GM23338 (cell line): ENCODE results near the gene KCNJ4. TPM values are rescaled to one million over a fixed set of nuclear protein-coding genes. Genes with fewer than 3 reads are reported as not detected.

Source experiments
- ATAC-seq: fragments of 200-7000 bp; cut with Tn5 transposase; 3 replicates; pipeline ENCODE4 v1.9.1; 2020
- DNase-seq: peaks from one replicate; pipeline ENCODE4 v3.0.0-alpha.2; 2015; ENCODE audit warnings: low spot score
- H2AFZ ChIP-seq: fragments of 200-600 bp; sonication (generic); 2 replicates; pipeline ENCODE4 v1.8.0; 2016; ENCODE audit warnings: antibody characterized with exemption, mild to moderate bottlenecking, moderate library complexity
- H3F3A ChIP-seq: fragments of 200-600 bp; sonication (generic); replicated peaks from 2 replicates; pipeline ENCODE4 v1.8.0; 2017; ENCODE audit warnings: antibody characterized with exemption, mixed run types, low read depth
- H3K27ac ChIP-seq: fragments of 200-600 bp; sonication (generic); 2 replicates; pipeline ENCODE4 v1.6.1; 2016; ENCODE audit warnings: low read depth
- H3K27me3 ChIP-seq: fragments of 200-600 bp; sonication (generic); 2 replicates; pipeline ENCODE4 v1.8.0; 2016; ENCODE audit warnings: mild to moderate bottlenecking, mixed run types, moderate library complexity; ENCODE audit not compliant: insufficient read depth
- H3K36me3 ChIP-seq: fragments of 200-600 bp; sonication (generic); 2 replicates; pipeline ENCODE4 v1.8.0; 2016; ENCODE audit warnings: mild to moderate bottlenecking; ENCODE audit not compliant: insufficient read depth
- H3K4me1 ChIP-seq: fragments of 200-600 bp; sonication (generic); 2 replicates; pipeline ENCODE4 v1.8.0; 2016; ENCODE audit warnings: mild to moderate bottlenecking, moderate library complexity; ENCODE audit not compliant: insufficient read depth
- H3K4me2 ChIP-seq: fragments of 200-600 bp; sonication (generic); 2 replicates; pipeline ENCODE4 v1.7.1; 2017; ENCODE audit warnings: mixed run types
- H3K4me3 ChIP-seq: fragments of 200-600 bp; sonication (generic); 2 replicates; pipeline ENCODE4 v1.6.1; 2016; ENCODE audit warnings: mixed run types
- H3K79me2 ChIP-seq: fragments of 200-600 bp; sonication (generic); replicated peaks from 2 replicates; pipeline ENCODE4 v1.8.0; 2017; ENCODE audit warnings: mild to moderate bottlenecking; ENCODE audit not compliant: insufficient read depth
- H3K9me2 ChIP-seq: fragments of 200-600 bp; sonication (generic); 2 replicates; pipeline ENCODE4 v1.8.0; 2017; ENCODE audit not compliant: insufficient read depth
- H4K20me1 ChIP-seq: fragments of 200-600 bp; sonication (generic); replicated peaks from 2 replicates; pipeline ENCODE4 v1.8.0; 2017; ENCODE audit warnings: mild to moderate bottlenecking; ENCODE audit not compliant: insufficient read depth
- H3K27ac Mint-ChIP-seq: 2 replicates; pipeline ENCODE4 v1.8.0; 2020; ENCODE audit warnings: inconsistent platforms, mild to moderate bottlenecking, moderate library complexity, mixed read lengths
- H3K27me3 Mint-ChIP-seq: 3 replicates; pipeline ENCODE4 v1.8.0; 2022; ENCODE audit warnings: low read depth, mild to moderate bottlenecking, moderate library complexity, mixed read lengths, inconsistent platforms; ENCODE audit not compliant: insufficient read depth, poor library complexity
- H3K36me3 Mint-ChIP-seq: 3 replicates; pipeline ENCODE4 v1.8.0; 2021; ENCODE audit warnings: low read depth, mild to moderate bottlenecking, inconsistent platforms, moderate library complexity, mixed read lengths
- H3K4me1 Mint-ChIP-seq: 3 replicates; pipeline ENCODE4 v1.8.0; 2020; ENCODE audit warnings: mild to moderate bottlenecking, inconsistent platforms, mixed read lengths
- H3K4me3 Mint-ChIP-seq: 3 replicates; pipeline ENCODE4 v1.8.0; 2021; ENCODE audit warnings: moderate library complexity, mild to moderate bottlenecking, inconsistent platforms, mixed read lengths
- H3K9me3 Mint-ChIP-seq: 3 replicates; pipeline ENCODE4 v1.8.0; 2020; ENCODE audit warnings: moderate library complexity, mild to moderate bottlenecking, inconsistent platforms, mixed read lengths
- EZH2 ChIP-seq: fragments of 200-600 bp; sonication (generic); IDR thresholded peaks from one replicate; pipeline ENCODE4 v1.8.0; 2017; ENCODE audit warnings: antibody characterized with exemption, mild to moderate bottlenecking, low read depth; ENCODE audit not compliant: unreplicated experiment
- EZH2phosphoT487 ChIP-seq: fragments of 200-600 bp; sonication (generic); IDR thresholded peaks from one replicate; pipeline ENCODE4 v1.8.1; 2018; ENCODE audit warnings: antibody characterized with exemption; ENCODE audit not compliant: unreplicated experiment
- JUNB ChIP-seq: IDR thresholded peaks from one replicate; pipeline ENCODE4 v1.6.1; 2016; ENCODE audit warnings: antibody characterized with exemption; ENCODE audit not compliant: unreplicated experiment
- POLR2AphosphoS5 ChIP-seq: IDR thresholded peaks from 2 replicates; pipeline ENCODE4 v1.6.1; 2016; ENCODE audit warnings: antibody characterized with exemption, low read depth
- STAT1 ChIP-seq: IDR thresholded peaks from one replicate; pipeline ENCODE4 v1.6.1; 2016; ENCODE audit warnings: antibody characterized with exemption; ENCODE audit not compliant: unreplicated experiment
- ZNF114 ChIP-seq: fragments of 250-450 bp; sonication (Bioruptor Pico); IDR thresholded peaks from 2 replicates; pipeline ENCODE4 v1.5.0; 2020; ENCODE audit warnings: mild to moderate bottlenecking, moderate library complexity
- polyA plus RNA-seq: library from polyadenylated mRNA; unstranded; fragments of >200 nt; fragmentation: Nextera tagmentation; extraction: Ambion mirVana; gene quantifications from 2 replicates; pipeline ENCODE4 v1.2.1, GENCODE V29; 2016
- total RNA-seq: library from RNA; depleted of rRNA; stranded (reverse); fragments of >200 nt; shearing (Covaris generic); gene quantifications from 2 replicates; pipeline ENCODE4 v1.2.3, GENCODE V29; 2014
- TF ChIP-seq, protein P1 (sequence below): IDR thresholded peaks from one replicate; pipeline ENCODE4 v1.6.1; 2018; ENCODE audit warnings: antibody characterized with exemption; ENCODE audit not compliant: unreplicated experiment
- TF ChIP-seq, protein P2 (sequence below), 2 experiments: fragments of 200-600 bp in 1 of 2; sonication (generic) in 1 of 2; conservative IDR thresholded peaks; 2 replicates each; pipeline versions ENCODE4 v1.5.1 to v1.6.1; 2016 to 2017; ENCODE audit warnings: antibody characterized with exemption in 2 of 2, low read depth in 2 of 2, mild to moderate bottlenecking in 2 of 2, moderate library complexity in 1 of 2
- TF ChIP-seq, protein P3 (sequence below): IDR thresholded peaks from 2 replicates; pipeline ENCODE4 v1.6.1; 2016; ENCODE audit warnings: antibody characterized with exemption

KCNJ4 gene
- total and polyA plus RNA-seq, 2 experiments from 2014 or later = 0.23 to 1.3 TPM

DNA sequence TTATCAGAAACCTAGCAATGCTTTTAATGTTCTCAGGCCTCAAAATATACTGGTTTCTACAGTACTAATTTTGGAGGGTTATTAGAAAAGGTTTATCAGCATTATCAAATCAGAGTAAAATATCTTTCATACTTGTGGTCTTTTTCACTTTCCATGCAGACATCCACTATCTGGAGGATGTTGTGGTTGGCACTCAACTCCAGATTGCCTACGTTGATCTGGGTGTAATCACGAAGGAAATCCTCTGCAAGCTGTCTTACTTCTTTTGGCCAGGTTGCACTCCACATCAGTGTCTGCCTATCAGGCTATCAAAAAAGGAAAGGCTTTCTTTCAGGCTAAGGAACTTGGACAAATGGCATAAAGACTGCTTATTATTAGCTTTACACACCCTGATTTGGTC, 39.5 kb upstream of the KCNJ4 start:
- TF ChIP-seq STAT1 (no peak), EZH2 (no peak)
- peaks cover 44% of the 10 kb centered on the region for H4K20me1 ChIP-seq

DNA sequence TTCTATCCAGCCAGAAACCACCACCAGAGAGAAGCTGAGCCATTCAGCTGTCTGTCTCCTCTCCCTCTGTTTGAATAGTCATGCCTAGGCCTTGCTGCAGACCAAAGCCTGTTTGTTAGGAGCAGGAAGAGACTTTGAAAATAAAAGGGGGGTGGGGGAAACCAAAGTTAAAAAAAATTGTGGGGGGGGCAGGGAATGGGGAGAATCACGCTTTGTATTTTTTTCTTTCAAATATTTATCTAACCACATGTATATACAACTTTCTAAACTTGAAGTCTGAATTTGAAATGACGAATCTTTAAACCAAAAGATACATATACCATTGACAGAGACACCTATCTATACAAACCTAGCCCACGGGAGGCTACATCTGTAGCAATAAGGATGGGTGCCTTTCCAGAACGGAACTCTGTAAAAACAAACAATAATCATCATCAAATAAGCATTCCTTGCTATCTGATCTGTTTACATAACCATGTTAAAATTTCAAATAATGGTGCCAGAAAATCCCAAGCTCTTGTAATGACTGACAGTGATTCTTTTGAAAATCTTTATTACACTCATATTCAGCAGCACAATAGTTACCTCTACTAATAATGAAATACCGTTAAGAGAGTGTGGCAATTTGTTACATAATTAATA, 36.8 kb upstream of the KCNJ4 start:
- Histone ChIP-seq H3K4me2 (no peak overlapping the region), H3K36me3 (peaks cover 90% of the 10 kb centered on the region), H3K27ac (peak overlapping the region; percentile 87; the same call in 1 of the 2 replicates), H3K79me2 (peaks cover 55% of the 10 kb centered on the region), H2AFZ (no peak overlapping the region), H3K27me3 (no peaks in the 10 kb centered on the region), H3K9me2 (no peaks in the 10 kb centered on the region), H3F3A (peaks cover 35% of the 10 kb centered on the region; the same call in 1 of the 2 replicates), H4K20me1 (peaks cover 28% of the 10 kb centered on the region), H3K4me1 (peaks cover 12% of the 10 kb centered on the region), H3K4me3 (no peak overlapping the region)
- DNase-seq (no peak), ATAC-seq (no peak)
- H3K9me3 Mint-ChIP-seq = no peaks in the 10 kb centered on the region
- peaks cover 97% of the 10 kb centered on the region for H3K36me3 Mint-ChIP-seq
- no peak overlapping the region for H3K4me3 Mint-ChIP-seq
- peaks cover 10% of the 10 kb centered on the region for H3K27me3 Mint-ChIP-seq
- H3K27ac Mint-ChIP-seq = peak overlapping the region; percentile 62; the same call in 1 of the 2 replicates
- H3K4me1 Mint-ChIP-seq = peaks cover 42% of the 10 kb centered on the region
- TF ChIP-seq, protein P1, sequence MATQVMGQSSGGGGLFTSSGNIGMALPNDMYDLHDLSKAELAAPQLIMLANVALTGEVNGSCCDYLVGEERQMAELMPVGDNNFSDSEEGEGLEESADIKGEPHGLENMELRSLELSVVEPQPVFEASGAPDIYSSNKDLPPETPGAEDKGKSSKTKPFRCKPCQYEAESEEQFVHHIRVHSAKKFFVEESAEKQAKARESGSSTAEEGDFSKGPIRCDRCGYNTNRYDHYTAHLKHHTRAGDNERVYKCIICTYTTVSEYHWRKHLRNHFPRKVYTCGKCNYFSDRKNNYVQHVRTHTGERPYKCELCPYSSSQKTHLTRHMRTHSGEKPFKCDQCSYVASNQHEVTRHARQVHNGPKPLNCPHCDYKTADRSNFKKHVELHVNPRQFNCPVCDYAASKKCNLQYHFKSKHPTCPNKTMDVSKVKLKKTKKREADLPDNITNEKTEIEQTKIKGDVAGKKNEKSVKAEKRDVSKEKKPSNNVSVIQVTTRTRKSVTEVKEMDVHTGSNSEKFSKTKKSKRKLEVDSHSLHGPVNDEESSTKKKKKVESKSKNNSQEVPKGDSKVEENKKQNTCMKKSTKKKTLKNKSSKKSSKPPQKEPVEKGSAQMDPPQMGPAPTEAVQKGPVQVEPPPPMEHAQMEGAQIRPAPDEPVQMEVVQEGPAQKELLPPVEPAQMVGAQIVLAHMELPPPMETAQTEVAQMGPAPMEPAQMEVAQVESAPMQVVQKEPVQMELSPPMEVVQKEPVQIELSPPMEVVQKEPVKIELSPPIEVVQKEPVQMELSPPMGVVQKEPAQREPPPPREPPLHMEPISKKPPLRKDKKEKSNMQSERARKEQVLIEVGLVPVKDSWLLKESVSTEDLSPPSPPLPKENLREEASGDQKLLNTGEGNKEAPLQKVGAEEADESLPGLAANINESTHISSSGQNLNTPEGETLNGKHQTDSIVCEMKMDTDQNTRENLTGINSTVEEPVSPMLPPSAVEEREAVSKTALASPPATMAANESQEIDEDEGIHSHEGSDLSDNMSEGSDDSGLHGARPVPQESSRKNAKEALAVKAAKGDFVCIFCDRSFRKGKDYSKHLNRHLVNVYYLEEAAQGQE = no peak
- TF ChIP-seq, protein P2, sequence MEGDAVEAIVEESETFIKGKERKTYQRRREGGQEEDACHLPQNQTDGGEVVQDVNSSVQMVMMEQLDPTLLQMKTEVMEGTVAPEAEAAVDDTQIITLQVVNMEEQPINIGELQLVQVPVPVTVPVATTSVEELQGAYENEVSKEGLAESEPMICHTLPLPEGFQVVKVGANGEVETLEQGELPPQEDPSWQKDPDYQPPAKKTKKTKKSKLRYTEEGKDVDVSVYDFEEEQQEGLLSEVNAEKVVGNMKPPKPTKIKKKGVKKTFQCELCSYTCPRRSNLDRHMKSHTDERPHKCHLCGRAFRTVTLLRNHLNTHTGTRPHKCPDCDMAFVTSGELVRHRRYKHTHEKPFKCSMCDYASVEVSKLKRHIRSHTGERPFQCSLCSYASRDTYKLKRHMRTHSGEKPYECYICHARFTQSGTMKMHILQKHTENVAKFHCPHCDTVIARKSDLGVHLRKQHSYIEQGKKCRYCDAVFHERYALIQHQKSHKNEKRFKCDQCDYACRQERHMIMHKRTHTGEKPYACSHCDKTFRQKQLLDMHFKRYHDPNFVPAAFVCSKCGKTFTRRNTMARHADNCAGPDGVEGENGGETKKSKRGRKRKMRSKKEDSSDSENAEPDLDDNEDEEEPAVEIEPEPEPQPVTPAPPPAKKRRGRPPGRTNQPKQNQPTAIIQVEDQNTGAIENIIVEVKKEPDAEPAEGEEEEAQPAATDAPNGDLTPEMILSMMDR (conservative IDR thresholded peaks at IDR 0.05; ENCODE audit: low read depth in 2 of 2) = no peak
- TF ChIP-seq POLR2AphosphoS5 (no peak), EZH2 (no peak), EZH2phosphoT487 (no peak), STAT1 (no peak), JUNB (no peak), ZNF114 (no peak)
- TF ChIP-seq, protein P3, sequence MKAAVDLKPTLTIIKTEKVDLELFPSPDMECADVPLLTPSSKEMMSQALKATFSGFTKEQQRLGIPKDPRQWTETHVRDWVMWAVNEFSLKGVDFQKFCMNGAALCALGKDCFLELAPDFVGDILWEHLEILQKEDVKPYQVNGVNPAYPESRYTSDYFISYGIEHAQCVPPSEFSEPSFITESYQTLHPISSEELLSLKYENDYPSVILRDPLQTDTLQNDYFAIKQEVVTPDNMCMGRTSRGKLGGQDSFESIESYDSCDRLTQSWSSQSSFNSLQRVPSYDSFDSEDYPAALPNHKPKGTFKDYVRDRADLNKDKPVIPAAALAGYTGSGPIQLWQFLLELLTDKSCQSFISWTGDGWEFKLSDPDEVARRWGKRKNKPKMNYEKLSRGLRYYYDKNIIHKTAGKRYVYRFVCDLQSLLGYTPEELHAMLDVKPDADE = no peak

More for the DNA sequence above, 39.5 kb upstream of the KCNJ4 start:
- Mint-ChIP-seq H3K27me3 (peaks cover 4% of the 10 kb centered on the region), H3K4me3 (no peak overlapping the region), H3K4me1 (peaks cover 37% of the 10 kb centered on the region), H3K27ac (no peak overlapping the region), H3K9me3 (no peaks in the 10 kb centered on the region), H3K36me3 (peaks cover 98% of the 10 kb centered on the region)
- Histone ChIP-seq H3F3A (peaks cover 44% of the 10 kb centered on the region), H3K4me3 (no peak overlapping the region), H3K36me3 (peaks cover 93% of the 10 kb centered on the region), H2AFZ (no peak overlapping the region), H3K4me2 (no peak overlapping the region), H3K27ac (peak overlapping the region; percentile 60; the same call in 1 of the 2 replicates), H3K4me1 (peaks cover 12% of the 10 kb centered on the region), H3K79me2 (peaks cover 67% of the 10 kb centered on the region), H3K27me3 (no peaks in the 10 kb centered on the region), H3K9me2 (no peaks in the 10 kb centered on the region)
- ATAC-seq = no peak
- DNase-seq = no peak
